ENCODE results near the gene CPA2.
"Not testable (repeated sequence)": the region's sequence is repeated elsewhere in the genome, so short reads cannot be mapped to it uniquely, and the experiment has no call there.

Gene CPA2

DNA sequence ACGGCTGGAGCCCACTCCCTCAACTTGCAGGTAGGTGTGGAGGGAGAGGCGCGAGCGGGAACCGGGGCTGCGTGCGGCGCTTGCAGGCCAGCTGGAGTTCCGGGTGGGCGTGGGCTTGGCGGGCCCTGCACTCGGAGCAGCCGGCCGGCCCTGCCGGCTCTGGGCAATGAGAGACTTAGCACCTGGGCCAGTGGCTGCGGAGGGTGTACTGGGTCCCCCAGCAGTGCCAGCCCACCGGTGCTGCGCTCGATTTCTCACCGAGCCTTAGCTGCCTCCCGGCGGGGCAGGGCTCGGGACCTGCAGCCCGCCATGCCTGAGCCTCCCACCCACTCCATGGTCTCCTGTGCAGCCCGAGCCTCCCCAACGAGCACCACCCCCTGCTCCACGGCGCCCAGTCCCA, 36.7 kb upstream of the CPA2 start:
- not testable (repeated sequence) for H2AFZ ChIP-seq (ENCODE audit: low read length, unreplicated experiment); H3K4me3 ChIP-seq (ENCODE audit: low read depth, low read length); H3K4me1 ChIP-seq (ENCODE audit: control insufficient read depth, insufficient read depth, low read length, unreplicated experiment); H3K27me3 ChIP-seq (ENCODE audit: insufficient read depth, low read length); H3K27ac ChIP-seq (ENCODE audit: low read depth, low read length); H3K36me3 ChIP-seq (ENCODE audit: insufficient read depth, low read length); H3K79me2 ChIP-seq (ENCODE audit: control insufficient read depth, insufficient read depth, low read length, unreplicated experiment)

DNA sequence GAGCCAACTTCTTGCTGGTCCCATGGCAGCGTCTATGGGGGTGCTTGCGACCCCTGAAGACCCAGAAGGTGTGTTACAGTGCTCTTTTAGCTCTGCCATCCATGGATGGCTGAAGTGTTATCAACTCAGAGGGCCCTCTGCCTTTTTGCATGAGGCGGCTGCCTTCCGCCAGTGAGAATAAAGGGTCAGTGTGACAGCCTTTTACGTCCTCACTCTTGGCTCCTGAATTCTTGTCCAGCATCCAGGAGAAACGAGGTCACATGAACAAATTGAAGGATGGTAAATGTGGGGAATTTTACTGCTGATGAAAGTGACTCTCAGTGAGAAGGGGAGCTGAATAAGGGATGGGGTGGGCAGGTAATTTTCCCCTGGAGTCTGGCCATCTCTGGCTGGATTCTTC, 34.9 kb upstream of the CPA2 start:
- no peak overlapping the region for H3K4me3 ChIP-seq (ENCODE audit: low read depth, low read length)

DNA sequence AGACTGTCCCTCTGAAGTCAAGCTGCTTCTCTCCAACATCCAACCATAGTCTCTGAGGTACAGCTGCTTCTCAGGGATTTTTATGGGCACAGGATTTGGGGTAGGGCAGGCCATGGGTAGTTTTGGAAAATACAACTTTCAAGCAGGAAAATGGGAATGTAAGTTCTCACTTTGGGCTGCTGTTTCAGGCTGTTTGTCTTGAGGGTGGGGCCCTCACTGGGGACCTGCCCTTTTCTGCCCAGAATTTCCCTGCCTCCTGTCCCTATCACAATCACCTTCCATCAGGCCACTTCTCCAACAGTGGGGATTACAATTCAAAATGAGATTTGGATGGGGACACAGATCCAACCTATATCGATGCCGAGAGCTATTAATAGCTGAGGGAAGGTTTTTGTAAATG, 34.5 kb upstream of the CPA2 start:
- no peaks in the 10 kb centered on the region for H3K36me3 ChIP-seq (ENCODE audit: insufficient read depth, low read length)
- no peak overlapping the region for H3K27ac ChIP-seq (ENCODE audit: low read depth, low read length)
- H3K4me1 ChIP-seq (ENCODE audit: control insufficient read depth, insufficient read depth, low read length, unreplicated experiment) = no peaks in the 10 kb centered on the region
- H2AFZ ChIP-seq (ENCODE audit: low read length, unreplicated experiment) = no peak overlapping the region
- no peaks in the 10 kb centered on the region for H3K79me2 ChIP-seq (ENCODE audit: control insufficient read depth, insufficient read depth, low read length, unreplicated experiment)
- no peak overlapping the region for H3K4me3 ChIP-seq (ENCODE audit: low read depth, low read length)
- no peaks in the 10 kb centered on the region for H3K27me3 ChIP-seq (ENCODE audit: insufficient read depth, low read length)

More for the DNA sequence above, 34.9 kb upstream of the CPA2 start:
- no peak overlapping the region for H2AFZ ChIP-seq (ENCODE audit: low read length, unreplicated experiment)
- H3K4me1 ChIP-seq (ENCODE audit: control insufficient read depth, insufficient read depth, low read length, unreplicated experiment) = no peaks in the 10 kb centered on the region
- H3K27ac ChIP-seq (ENCODE audit: low read depth, low read length) = no peak overlapping the region
- no peaks in the 10 kb centered on the region for H3K79me2 ChIP-seq (ENCODE audit: control insufficient read depth, insufficient read depth, low read length, unreplicated experiment)
- H3K36me3 ChIP-seq (ENCODE audit: insufficient read depth, low read length) = no peaks in the 10 kb centered on the region
- no peaks in the 10 kb centered on the region for H3K27me3 ChIP-seq (ENCODE audit: insufficient read depth, low read length)

- Histone ChIP-seq H3K27ac (ENCODE audit: low read depth, low read length) (no peak overlapping the region), H3K27me3 (ENCODE audit: insufficient read depth, low read length) (no peaks in the 10 kb centered on the region), H2AFZ (ENCODE audit: low read length, unreplicated experiment) (no peak overlapping the region), H3K4me1 (ENCODE audit: control insufficient read depth, insufficient read depth, low read length, unreplicated experiment) (no peaks in the 10 kb centered on the region), H3K4me3 (ENCODE audit: low read depth, low read length) (no peak overlapping the region), H3K79me2 (ENCODE audit: control insufficient read depth, insufficient read depth, low read length, unreplicated experiment) (no peaks in the 10 kb centered on the region), H3K36me3 (ENCODE audit: insufficient read depth, low read length) (no peaks in the 10 kb centered on the region)
Measured at GRCh38 chr7:130234078-130234477, 32.6 kb upstream of the CPA2 start.

DNA sequence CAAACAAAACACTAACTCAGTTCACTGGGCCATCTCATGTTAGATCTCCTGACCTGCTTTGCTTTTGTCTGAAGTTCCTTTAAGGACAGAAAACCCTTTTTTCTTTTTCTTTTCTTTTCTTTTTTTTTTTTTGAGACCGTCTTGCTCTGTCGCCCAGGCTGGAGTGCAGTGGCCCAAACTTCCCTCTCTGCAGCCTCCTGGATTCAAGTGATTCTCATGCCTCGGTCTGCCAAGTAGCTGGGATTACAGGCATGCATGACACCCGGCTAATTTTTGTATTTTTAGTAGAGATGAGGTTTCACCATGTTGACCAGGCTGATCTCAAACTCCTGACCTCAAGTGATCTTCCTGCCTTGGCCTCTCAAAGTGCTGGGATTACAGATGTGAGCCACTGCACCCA, 30.3 kb upstream of the CPA2 start:
- H3K27ac ChIP-seq (ENCODE audit: low read depth, low read length); H3K79me2 ChIP-seq (ENCODE audit: control insufficient read depth, insufficient read depth, low read length, unreplicated experiment); H3K4me1 ChIP-seq (ENCODE audit: control insufficient read depth, insufficient read depth, low read length, unreplicated experiment); H3K4me3 ChIP-seq (ENCODE audit: low read depth, low read length); H3K27me3 ChIP-seq (ENCODE audit: insufficient read depth, low read length); H3K36me3 ChIP-seq (ENCODE audit: insufficient read depth, low read length); H2AFZ ChIP-seq (ENCODE audit: low read length, unreplicated experiment): not testable (repeated sequence)

GRCh38 chr7:130240240-130240639, 26.4 kb upstream of the CPA2 start:
- no peak overlapping the region for H3K27ac ChIP-seq (ENCODE audit: low read depth, low read length)
- peaks cover 17% of the 10 kb centered on the region for H3K4me1 ChIP-seq (ENCODE audit: control insufficient read depth, insufficient read depth, low read length, unreplicated experiment)
- H3K79me2 ChIP-seq (ENCODE audit: control insufficient read depth, insufficient read depth, low read length, unreplicated experiment) = no peaks in the 10 kb centered on the region
- H3K4me3 ChIP-seq (ENCODE audit: low read depth, low read length) = no peak overlapping the region
- H3K27me3 ChIP-seq (ENCODE audit: insufficient read depth, low read length) = no peaks in the 10 kb centered on the region
- H2AFZ ChIP-seq (ENCODE audit: low read length, unreplicated experiment) = no peak overlapping the region
- H3K36me3 ChIP-seq (ENCODE audit: insufficient read depth, low read length) = no peaks in the 10 kb centered on the region

- Histone ChIP-seq H3K36me3 (ENCODE audit: insufficient read depth, low read length) (no peaks in the 10 kb centered on the region), H2AFZ (ENCODE audit: low read length, unreplicated experiment) (peak overlapping the region; percentile 61), H3K27me3 (ENCODE audit: insufficient read depth, low read length) (no peaks in the 10 kb centered on the region), H3K79me2 (ENCODE audit: control insufficient read depth, insufficient read depth, low read length, unreplicated experiment) (no peaks in the 10 kb centered on the region), H3K27ac (ENCODE audit: low read depth, low read length) (no peak overlapping the region), H3K4me1 (ENCODE audit: control insufficient read depth, insufficient read depth, low read length, unreplicated experiment) (peaks cover 17% of the 10 kb centered on the region), H3K4me3 (ENCODE audit: low read depth, low read length) (no peak overlapping the region)
Measured at GRCh38 chr7:130242198-130243014, 24.3 kb upstream of the CPA2 start.

GRCh38 chr7:130243486-130243885, 23.2 kb upstream of the CPA2 start:
- H3K4me3 ChIP-seq (ENCODE audit: low read depth, low read length); H3K36me3 ChIP-seq (ENCODE audit: insufficient read depth, low read length); H3K79me2 ChIP-seq (ENCODE audit: control insufficient read depth, insufficient read depth, low read length, unreplicated experiment); H3K27me3 ChIP-seq (ENCODE audit: insufficient read depth, low read length); H2AFZ ChIP-seq (ENCODE audit: low read length, unreplicated experiment); H3K27ac ChIP-seq (ENCODE audit: low read depth, low read length): not testable (repeated sequence)
- H3K4me1 ChIP-seq (ENCODE audit: control insufficient read depth, insufficient read depth, low read length, unreplicated experiment) = peaks cover 17% of the 10 kb centered on the region

GRCh38 chr7:130246491-130246890, 20.2 kb upstream of the CPA2 start:
- H3K27ac ChIP-seq (ENCODE audit: low read depth, low read length); H3K79me2 ChIP-seq (ENCODE audit: control insufficient read depth, insufficient read depth, low read length, unreplicated experiment); H2AFZ ChIP-seq (ENCODE audit: low read length, unreplicated experiment); H3K4me3 ChIP-seq (ENCODE audit: low read depth, low read length); H3K27me3 ChIP-seq (ENCODE audit: insufficient read depth, low read length); H3K36me3 ChIP-seq (ENCODE audit: insufficient read depth, low read length): not testable (repeated sequence)
- peaks cover 17% of the 10 kb centered on the region for H3K4me1 ChIP-seq (ENCODE audit: control insufficient read depth, insufficient read depth, low read length, unreplicated experiment)

DNA sequence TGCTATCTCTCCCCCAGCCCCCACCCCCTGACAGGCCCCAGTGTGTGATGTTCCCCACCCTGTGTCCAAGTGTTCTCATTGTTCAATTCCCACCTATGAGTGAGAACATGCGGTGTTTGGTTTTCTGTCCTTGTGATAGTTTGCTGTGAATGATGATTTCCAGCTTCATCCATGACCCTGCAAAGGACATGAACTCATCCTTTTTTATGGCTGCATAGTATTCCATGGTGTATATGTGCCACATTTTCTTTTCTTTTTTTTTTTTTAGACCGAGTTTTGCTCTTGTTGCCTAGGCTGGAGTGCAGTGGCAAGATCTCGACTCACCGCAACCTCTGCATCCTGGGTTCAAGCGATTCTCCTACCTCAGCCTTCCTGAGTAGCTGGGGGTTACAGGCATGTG, 17.8 kb upstream of the CPA2 start:
- H2AFZ ChIP-seq (ENCODE audit: low read length, unreplicated experiment); H3K4me3 ChIP-seq (ENCODE audit: low read depth, low read length); H3K36me3 ChIP-seq (ENCODE audit: insufficient read depth, low read length); H3K79me2 ChIP-seq (ENCODE audit: control insufficient read depth, insufficient read depth, low read length, unreplicated experiment); H3K27me3 ChIP-seq (ENCODE audit: insufficient read depth, low read length); H3K27ac ChIP-seq (ENCODE audit: low read depth, low read length); H3K4me1 ChIP-seq (ENCODE audit: control insufficient read depth, insufficient read depth, low read length, unreplicated experiment): not testable (repeated sequence)

- not testable (repeated sequence) for H3K79me2 ChIP-seq (ENCODE audit: control insufficient read depth, insufficient read depth, low read length, unreplicated experiment)
Measured at GRCh38 chr7:130249626-130250025, 17.0 kb upstream of the CPA2 start.

More at GRCh38 chr7:130249626-130250025, 17.0 kb upstream of the CPA2 start:
- H2AFZ ChIP-seq (ENCODE audit: low read length, unreplicated experiment); H3K27me3 ChIP-seq (ENCODE audit: insufficient read depth, low read length); H3K4me1 ChIP-seq (ENCODE audit: control insufficient read depth, insufficient read depth, low read length, unreplicated experiment); H3K4me3 ChIP-seq (ENCODE audit: low read depth, low read length); H3K27ac ChIP-seq (ENCODE audit: low read depth, low read length); H3K36me3 ChIP-seq (ENCODE audit: insufficient read depth, low read length): not testable (repeated sequence)
